Cardiac muscle cell (in vitro differentiated cells and primary cell): ENCODE results near the gene PDIA5. TPM values are rescaled to one million over a fixed set of nuclear protein-coding genes. Genes with fewer than 3 reads are reported as not detected.
A peak's percentile ranks its signal among the peaks of the same experiment; 100 is the strongest.

Source experiments
- DNase-seq, 2 donors: peaks; one replicate each; pipeline versions ENCODE4 v3.0.0 to v3.0.0-alpha.2; 2010 to 2017; ENCODE audit warnings: low read depth in 1 of 2, low spot score in 1 of 2
- H3K27ac ChIP-seq: fragments of 200-600 bp; sonication (generic); 2 replicates; pipeline ENCODE4 v1.5.1; 2016
- H3K27me3 ChIP-seq: fragments of 200-600 bp; sonication (generic); 2 replicates; pipeline ENCODE4 v1.6.0; 2016; ENCODE audit warnings: control low read depth
- H3K36me3 ChIP-seq: fragments of 200-600 bp; sonication (generic); 2 replicates; pipeline ENCODE4 v1.5.1; 2016; ENCODE audit warnings: control low read depth
- H3K4me1 ChIP-seq: fragments of 200-600 bp; sonication (generic); 2 replicates; pipeline ENCODE4 v1.8.1; 2017; ENCODE audit warnings: low read depth, mild to moderate bottlenecking, mixed run types
- H3K4me3 ChIP-seq: fragments of 200-600 bp; sonication (generic); 2 replicates; pipeline ENCODE4 v1.5.1; 2016; ENCODE audit warnings: mild to moderate bottlenecking
- H3K9me3 ChIP-seq: fragments of 200-600 bp; sonication (generic); 2 replicates; pipeline ENCODE4 v1.5.1; 2017; ENCODE audit warnings: low read depth, mild to moderate bottlenecking, control low read depth
- polyA plus RNA-seq: library from polyadenylated mRNA; unstranded; fragments of >200 nt; fragmentation: Nextera tagmentation; extraction: Ambion mirVana; gene quantifications from 2 replicates; pipeline ENCODE4 v1.2.1, GENCODE V29; 2016
- total RNA-seq: library from RNA; depleted of rRNA; stranded (reverse); fragments of >200 nt; gene quantifications from 2 replicates; pipeline ENCODE4 v1.2.3, GENCODE V29; 2016
- TF ChIP-seq, protein P1 (sequence below): IDR thresholded peaks from 2 replicates; pipeline ENCODE4 v1.5.1; 2012; ENCODE audit warnings: low read depth, mild to moderate bottlenecking, low read length

Gene PDIA5
- total and polyA plus RNA-seq, 2 experiments from 2014 or later, result 14.5 to 19.5 TPM

DNA sequence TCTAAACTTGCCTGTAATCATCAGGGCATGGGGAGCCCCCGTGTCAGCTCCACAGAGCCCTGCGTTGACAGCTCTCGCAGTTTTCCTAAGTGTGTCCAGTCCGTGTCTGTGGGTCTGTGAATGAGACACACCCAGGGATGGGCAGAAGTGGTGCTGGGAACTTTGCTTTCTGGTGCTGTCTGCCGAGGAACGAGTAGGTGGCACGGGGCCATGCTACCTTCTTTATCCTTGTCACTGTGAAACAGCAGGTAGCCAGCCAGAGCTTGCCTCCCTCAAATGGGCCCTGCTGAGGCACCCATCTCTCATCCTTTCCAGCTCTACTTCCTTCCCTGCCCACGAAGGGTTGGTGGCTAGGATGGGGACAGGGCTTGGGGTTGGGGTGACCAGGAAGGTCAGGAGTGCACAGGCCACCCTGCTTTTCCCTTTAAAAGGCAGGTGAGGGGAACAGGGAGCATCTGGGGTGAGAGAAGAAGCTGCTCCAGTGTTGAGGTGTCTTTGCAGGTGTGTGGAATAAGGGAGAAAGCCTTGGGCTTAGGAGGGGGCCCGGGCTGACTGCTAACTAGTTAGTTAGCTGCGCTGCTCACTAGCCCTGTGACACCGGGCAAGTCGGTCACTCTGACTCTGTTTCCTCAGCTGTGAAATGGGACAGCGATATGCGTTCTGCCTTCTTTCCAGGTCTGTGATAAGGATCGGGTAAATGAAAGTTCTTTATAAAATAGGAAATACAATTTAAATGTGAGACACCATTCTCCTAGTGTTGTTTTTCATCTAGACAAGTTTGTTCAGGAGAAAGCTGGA, 27.9 kb downstream of the PDIA5 start:
- H3K9me3 ChIP-seq, result no peaks in the 10 kb centered on the region
- peak in 1 of 2 donors; percentile 35 for DNase-seq
- peaks cover 40% of the 10 kb centered on the region for H3K4me1 ChIP-seq
- no peaks in the 10 kb centered on the region for H3K36me3 ChIP-seq
- H3K27me3 ChIP-seq, result no peaks in the 10 kb centered on the region
- H3K27ac ChIP-seq, result peak overlapping the region; percentile 20
- H3K4me3 ChIP-seq, result no peak overlapping the region
- TF ChIP-seq, protein P1, sequence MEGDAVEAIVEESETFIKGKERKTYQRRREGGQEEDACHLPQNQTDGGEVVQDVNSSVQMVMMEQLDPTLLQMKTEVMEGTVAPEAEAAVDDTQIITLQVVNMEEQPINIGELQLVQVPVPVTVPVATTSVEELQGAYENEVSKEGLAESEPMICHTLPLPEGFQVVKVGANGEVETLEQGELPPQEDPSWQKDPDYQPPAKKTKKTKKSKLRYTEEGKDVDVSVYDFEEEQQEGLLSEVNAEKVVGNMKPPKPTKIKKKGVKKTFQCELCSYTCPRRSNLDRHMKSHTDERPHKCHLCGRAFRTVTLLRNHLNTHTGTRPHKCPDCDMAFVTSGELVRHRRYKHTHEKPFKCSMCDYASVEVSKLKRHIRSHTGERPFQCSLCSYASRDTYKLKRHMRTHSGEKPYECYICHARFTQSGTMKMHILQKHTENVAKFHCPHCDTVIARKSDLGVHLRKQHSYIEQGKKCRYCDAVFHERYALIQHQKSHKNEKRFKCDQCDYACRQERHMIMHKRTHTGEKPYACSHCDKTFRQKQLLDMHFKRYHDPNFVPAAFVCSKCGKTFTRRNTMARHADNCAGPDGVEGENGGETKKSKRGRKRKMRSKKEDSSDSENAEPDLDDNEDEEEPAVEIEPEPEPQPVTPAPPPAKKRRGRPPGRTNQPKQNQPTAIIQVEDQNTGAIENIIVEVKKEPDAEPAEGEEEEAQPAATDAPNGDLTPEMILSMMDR, result no peak

DNA sequence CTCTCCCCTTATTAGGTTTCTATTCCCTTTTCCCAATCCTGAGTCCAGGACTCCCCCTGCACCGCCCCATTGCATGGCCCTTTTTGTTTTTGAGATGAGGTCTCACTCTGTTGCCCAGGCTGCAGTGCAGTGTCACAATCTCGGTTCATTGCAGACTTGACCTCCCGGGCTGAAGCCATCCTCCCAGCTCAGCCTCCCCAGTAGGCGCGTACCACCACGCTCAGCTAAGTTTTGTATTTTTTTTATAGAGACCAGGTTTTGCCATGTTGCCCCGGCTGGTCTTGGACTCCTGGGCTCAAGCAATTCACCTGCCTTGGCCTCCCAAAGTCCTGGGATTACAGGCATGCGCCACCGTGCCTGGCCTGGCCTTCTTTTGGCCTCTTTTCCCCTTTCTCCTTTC, 29.3 kb downstream of the PDIA5 start:
- no peak overlapping the region for H3K4me3 ChIP-seq
- H3K27me3 ChIP-seq, result no peaks in the 10 kb centered on the region
- no peaks in the 10 kb centered on the region for H3K9me3 ChIP-seq
- DNase-seq, result no peak
- no peak overlapping the region for H3K27ac ChIP-seq
- H3K4me1 ChIP-seq, result peaks cover 40% of the 10 kb centered on the region
- H3K36me3 ChIP-seq, result no peaks in the 10 kb centered on the region
- TF ChIP-seq, protein P1, result no peak

DNA sequence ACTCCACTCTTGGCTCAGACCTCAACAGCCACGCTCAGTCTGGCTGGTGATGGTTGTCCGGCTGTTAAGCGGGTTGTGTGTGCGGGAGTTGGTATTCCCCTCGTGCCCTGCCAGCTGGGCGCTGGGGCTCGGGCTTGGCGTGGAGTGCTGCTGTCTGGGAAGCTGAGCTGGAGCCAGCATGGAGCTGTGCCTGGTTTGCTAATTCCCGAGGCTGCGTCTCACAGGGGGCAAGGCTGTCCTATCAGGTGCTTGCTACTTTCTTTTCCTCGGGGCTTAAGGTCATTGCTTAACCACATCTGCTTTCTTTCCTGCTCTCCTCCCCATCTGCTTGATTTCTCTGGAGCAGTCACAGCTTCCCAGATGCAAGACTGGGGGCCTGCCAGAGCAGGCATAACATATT, 29.9 kb downstream of the PDIA5 start:
- TF ChIP-seq, protein P1, result no peak
- H3K27me3 ChIP-seq, result no peaks in the 10 kb centered on the region

DNA sequence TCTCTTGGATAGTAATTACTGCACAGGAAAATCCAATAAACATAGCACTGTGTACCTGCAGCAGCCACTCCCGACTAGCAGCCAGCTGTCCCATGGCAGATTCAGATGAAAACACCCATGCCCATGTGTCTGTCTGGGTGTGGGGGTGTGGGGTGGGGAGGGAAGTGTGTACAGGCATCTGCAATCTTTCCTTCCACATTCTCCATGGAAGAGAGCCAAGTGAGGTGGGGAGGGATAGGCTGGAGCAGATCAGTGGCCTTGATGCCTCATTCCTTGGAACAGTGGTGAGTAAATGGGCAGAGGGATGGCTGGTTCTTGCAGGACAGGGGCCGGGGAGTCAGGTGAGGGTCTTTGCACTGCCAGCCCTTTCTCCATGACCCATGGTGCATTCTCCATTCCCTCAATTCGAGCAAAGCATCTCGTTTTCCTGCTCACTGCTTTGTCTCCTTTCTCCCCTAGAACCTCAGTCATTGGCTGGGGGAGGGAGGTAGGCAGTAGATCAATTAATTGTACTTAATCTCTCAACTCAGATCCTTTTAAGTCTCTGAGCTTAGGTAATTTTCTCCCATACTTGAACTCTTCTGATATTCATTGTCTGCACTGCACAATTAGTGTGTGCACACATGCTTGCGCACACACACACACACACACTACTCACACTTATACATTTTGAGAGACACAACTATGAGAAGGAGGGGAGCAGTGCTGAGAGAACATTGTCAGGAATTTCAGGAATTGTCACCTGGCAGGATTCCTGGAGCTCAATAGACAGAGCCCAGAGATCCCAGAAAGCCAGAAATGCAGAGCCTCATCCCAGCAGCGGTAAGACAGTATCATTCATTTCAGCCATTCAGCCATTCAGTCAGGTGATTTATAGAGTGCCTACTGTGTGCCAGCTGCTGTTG, 31.9 kb downstream of the PDIA5 start:
- no peak overlapping the region for H3K4me3 ChIP-seq
- DNase-seq, result peak in 1 of 2 donors; percentile 51
- peaks cover 47% of the 10 kb centered on the region for H3K4me1 ChIP-seq
- H3K27ac ChIP-seq, result no peak overlapping the region
- TF ChIP-seq, protein P1, result no peak
- no peaks in the 10 kb centered on the region for H3K27me3 ChIP-seq
- H3K9me3 ChIP-seq, result no peaks in the 10 kb centered on the region
- H3K36me3 ChIP-seq, result no peaks in the 10 kb centered on the region

More for the DNA sequence above, 29.9 kb downstream of the PDIA5 start:
- DNase-seq, result peak in 1 of 2 donors; percentile 88
- no peak overlapping the region for H3K4me3 ChIP-seq
- no peaks in the 10 kb centered on the region for H3K9me3 ChIP-seq
- H3K36me3 ChIP-seq, result no peaks in the 10 kb centered on the region
- H3K4me1 ChIP-seq, result peaks cover 40% of the 10 kb centered on the region
- peak overlapping the region; percentile 55 for H3K27ac ChIP-seq

DNA sequence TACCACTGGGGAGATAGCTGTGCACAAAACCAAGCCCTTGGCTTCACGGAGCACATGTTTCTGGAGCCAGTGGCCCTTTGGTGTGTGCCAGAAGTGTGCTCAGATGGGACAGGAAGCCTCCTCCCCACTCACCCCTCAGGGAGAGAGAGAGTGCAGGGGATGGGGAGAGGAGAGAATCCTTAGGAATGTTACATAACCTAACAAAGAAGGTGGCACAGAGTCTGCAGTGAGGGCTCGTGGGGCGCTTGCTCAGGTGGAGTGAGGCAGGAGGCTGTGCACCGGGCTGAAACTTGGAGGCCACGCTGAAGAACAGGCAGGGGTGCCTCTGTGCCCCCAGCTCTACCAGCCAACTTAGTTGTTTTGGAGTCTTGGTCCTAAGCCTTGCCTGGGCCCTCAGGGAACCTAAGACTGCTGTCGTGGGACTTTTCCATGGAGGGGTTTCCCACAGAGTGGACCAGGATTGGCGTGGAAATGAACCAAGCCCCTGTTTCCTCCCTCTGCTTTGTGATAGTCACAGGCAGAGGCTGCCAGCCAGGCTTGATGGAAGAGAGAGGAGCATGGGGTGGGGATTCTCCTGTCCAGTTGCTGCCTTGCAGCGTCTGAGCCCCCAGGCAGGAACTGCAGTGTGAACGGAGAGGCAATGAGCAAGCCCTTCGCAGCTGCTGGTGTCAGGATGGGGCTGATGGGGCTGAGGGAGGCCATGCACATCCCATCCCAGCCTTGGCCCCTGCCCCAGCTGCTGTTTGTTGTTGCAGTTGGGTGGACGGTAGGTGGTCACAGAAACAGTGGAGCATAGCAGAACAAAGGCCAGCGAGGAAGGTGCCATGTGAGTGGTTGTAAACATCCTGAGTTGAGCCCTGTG, 32.7 kb downstream of the PDIA5 start:
- no peak for DNase-seq
- no peaks in the 10 kb centered on the region for H3K36me3 ChIP-seq
- peaks cover 45% of the 10 kb centered on the region for H3K4me1 ChIP-seq
- TF ChIP-seq, protein P1, result no peak
- no peaks in the 10 kb centered on the region for H3K9me3 ChIP-seq
- no peak overlapping the region for H3K27ac ChIP-seq
- no peaks in the 10 kb centered on the region for H3K27me3 ChIP-seq
- H3K4me3 ChIP-seq, result no peak overlapping the region
